HG02981 (cell line): ENCODE measurements around the gene ZCCHC2.

Experiments
- ATAC-seq: cut with Tn5 transposase; IDR thresholded peaks from one replicate; pipeline ENCODE4 v1.9.1; 2021; ENCODE audit warnings: mild to moderate bottlenecking, moderate library complexity; ENCODE audit not compliant: unreplicated experiment

Gene ZCCHC2

DNA sequence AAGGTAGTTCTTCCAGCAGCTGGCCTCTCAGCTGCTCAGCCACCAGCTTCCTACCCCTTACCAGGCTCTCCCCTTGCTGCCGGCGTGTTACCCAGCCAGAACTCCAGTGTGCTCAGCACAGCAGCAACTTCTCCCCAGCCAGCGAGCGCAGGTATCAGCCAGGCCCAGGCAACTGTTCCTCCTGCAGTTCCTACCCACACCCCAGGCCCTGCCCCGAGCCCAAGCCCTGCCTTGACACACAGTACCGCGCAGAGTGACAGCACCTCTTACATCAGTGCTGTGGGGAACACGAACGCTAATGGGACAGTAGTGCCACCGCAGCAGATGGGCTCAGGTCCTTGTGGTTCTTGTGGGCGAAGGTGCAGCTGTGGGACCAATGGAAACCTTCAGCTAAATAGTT, 52.0 kb downstream of the ZCCHC2 start:
- ATAC-seq, result no peak

DNA sequence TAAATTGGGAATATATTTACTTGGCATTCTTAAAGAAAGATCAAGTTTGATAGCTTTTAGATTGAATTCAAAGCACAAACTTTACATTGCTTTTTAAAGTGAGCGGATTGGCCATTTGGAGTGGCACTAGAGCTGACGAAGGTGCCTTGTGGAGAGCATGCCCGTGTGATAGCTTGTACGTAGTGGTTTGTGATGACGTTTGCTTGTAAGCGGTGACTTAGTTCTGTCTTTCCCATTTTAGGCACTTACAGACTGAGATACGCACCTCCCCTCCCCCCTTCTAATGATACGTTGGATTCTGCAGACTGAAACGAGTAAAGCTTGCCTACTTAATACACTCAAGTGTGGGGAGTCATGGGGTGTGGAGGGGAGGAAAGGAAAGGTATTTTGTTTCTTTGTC, 53.4 kb downstream of the ZCCHC2 start:
- no peak for ATAC-seq

DNA sequence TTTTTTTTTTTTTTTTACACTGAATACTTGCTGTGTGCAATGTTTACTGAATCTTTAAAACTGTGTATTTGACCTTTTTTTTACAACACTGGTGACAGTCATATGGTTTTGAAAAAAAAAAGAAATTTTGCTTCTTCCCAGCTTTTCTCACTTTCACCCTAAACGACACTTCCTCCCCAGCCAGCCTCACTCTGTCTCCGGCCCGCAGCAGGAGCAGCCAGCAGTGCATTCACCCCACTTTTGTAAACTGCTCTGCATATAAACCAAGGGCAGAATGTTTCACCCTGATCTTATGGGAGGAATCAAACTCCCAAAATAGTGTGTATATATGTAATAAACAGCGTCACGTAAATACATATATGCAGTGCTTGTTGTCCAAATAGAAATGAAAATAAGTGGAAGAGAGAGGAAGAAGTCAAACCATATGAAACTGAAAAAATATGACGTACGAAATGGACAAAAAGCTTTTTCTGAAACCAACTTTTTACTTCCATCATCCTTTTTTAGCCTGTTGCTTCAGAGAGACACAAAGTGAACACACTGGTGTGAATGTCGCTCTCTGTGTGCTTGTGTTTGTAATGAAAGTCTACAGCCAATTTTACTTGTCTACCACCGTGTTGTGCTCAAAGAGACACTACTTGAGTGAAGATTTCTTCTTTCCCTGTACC, 54.2 kb downstream of the ZCCHC2 start:
- ATAC-seq, result no peak

DNA sequence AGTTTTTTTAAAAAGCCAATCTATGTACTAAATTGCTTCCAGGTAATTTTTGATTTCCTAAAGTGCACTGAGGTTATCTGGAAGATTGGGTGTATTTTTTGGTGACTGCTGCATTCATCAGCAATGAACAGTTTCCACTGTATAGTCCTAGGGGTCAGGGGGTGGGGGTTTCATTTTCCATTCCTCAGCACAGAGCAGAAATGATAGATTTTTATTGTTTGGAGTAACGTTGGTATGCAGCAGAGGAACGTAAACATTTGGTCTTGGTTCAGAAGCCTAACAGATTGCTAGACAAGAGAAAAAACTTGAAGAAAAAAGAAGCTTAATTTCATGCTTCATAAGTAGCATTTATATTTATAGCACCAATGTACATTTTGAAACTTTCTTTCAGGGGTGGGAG, 54.9 kb downstream of the ZCCHC2 start:
- ATAC-seq, result no peak

DNA sequence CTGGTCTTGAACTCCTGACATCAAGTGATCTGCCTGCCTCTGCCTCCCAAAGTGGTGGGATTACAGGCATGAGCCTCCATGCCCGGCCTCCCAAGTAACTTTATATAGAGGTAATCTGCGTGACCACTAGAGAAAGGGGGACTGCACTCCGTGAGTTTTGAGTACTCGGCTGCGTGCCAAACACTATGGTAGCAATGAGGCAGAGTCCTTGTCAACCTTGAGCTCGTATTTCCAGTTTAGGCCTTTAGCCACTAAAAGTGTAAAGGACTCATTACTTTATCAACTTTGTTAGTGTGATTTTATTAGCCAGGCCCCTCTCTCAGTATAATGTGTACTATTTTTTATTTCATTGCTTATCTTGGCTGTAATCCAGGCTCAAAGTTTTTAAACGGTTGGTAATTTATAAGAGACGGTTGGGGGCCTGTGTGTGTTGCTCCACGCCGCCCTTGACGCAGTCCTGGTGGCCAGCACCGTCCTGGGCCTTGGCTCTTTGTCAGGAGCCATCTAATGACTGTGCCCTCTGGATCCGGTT, 56.2 kb downstream of the ZCCHC2 start:
- no peak for ATAC-seq

DNA sequence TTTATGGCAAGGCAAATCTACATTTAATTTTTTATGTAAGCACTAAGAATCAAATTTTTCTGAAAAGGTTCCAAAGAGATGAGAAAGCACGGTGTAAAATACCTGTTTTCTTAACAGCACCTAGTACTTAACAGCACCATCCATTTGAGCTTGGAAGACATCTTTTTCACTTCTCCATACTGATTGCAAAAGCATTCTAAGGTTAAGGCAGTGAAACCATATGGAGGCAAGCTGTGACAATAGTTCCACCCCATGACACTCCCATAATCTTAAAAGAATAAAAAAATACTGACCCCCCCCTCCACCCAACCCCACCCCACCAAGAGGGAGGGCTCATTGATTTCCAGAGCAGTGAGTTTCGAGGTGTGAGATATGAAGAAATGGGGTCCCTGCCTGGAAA, 60.6 kb downstream of the ZCCHC2 start:
- ATAC-seq, result no peak

DNA sequence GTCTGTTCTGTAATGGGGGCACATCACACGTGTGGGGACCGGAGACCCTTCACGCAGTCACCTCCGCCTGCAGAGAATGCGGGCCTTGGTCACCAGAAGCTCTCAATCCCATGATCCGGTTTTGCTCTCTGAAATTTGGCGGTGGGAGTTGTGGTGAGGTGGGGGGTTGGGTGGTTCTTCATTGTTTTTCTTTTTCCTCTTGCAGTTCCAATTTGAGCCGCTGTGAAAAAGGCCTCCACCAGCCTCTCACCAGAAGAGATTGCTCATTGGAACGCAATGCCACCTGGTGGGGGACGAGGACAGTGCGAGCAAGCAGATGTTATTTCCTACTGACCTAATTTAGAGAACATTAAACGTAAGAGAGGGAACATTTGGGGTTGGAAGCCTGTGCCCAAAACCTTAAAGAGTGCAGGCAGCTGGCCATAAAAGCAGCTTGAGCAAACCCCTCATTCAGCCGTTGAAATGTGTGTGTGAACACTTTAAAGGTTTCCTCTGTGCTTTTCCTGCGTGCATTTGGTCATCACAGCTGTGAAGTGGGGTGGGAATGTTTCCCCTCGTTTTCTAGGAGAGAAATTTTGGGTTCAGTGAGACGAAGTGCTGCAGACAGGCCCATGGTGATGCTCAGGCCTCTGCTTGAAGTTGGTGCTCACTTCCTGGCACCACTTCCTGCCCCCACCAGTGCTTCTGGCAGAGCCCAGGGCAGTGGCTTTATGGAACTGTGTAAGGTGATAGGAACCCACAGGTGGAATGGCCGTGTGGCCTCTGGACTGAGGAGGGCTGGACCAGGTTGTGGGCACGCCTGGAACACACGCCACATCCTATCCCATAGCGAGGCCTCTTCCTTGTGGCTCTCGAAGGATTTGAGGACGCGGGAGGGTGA, 61.7 kb downstream of the ZCCHC2 start:
- peak; percentile 84 for ATAC-seq

DNA sequence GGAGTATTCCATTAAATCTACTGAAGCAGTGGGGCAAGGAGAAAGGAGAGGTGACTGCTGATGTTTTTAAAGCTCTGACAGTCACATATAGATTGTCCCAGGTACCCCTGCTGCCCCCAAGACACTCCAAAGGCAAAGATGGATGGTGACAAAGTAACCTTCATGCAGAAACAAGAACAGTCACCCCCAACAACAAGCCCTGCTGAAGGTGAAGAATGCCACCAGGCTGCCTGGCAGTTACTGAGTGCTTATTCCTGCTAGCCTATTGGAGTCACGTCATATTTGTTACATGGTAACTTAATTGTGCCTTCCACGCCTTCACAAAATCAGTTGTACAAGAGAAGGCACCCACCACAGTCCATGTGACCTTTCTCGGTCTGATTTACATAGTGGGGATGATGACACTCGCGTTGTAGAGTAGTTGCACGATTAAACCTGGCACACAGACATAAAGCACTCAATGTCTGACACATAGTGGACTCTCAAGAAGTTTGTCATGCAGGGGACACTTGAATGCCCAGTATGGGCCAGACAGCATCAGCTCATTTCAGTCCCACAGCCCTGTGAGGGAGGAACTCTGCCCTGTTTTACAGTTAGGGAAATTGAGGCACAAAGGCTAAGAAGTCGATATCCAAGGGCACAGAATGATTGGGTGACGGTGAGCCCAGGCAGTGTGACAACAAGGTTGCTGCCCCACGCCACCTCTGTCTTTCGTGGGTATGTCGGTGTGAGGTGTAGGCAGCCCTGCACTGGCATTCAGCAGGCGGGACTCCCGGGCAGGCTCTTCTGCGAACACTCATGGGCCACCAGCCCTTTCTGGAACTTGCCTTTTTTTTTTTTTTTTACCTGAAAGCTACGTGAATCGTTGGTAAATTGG, 62.7 kb downstream of the ZCCHC2 start:
- peak; percentile 21 for ATAC-seq

DNA sequence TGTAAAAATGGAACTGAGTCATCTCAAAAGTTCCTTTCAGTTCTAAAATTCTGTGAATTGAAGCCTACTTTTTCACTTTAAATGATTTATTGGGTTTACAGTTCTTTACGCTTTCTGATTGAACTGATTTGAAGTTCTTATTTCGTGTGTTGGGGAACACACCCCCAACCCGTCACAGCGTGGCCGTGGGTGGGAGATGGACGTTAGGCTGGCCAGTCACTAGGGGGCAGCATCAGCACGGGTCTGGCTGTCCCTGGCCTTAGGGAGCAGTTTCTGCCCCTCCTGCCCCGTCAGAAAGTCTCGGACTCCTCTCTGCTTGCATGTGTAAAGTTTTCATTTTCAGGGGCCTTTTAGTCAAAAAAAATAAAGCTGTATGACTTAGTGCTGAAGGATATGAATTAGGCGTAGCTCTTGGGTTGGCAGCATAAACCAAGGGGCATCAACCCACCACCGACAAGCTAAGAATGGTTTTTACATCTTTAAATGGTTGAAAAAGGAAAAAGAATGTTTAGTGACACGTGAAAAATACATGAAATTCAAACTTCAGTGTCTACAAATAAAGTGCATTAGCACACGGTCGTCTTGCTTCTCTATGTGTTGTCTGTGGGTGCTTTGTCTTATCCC, 63.4 kb downstream of the ZCCHC2 start:
- ATAC-seq, result peak; percentile 65

DNA sequence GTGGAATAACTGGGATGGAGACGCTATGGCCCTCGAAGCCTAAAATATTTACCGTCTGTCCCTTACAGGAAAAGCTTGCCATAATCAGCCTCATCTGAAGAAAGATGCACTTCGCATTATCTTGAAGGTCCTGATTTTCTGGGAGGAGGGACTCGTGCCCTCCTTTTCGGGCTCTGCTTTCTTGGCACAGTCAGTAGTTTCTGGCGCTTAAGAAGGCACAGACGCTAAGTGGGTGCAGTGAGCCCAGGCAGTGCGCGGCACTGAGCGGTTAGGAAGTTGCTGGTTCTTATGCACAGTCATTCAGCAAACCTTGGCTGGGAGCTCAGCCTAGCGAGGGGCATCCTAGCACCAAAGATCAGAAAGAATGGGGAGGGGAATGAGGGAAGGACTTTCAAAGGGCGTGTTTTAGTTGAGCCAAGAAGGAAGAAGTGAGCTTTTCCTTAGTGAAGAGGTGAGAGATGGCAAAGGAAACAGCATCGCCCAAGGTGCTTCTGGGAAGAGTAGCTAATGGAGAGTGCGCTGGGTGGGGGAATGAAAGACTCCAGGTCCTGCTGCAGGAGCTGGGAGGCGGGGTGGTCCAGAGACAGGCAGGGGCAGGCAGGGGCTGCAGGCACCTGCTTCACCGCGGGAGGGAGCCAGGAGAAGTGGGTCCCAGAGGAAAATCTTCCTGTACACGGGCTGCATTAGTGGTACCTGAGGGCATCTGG, 64.1 kb downstream of the ZCCHC2 start:
- no peak for ATAC-seq

DNA sequence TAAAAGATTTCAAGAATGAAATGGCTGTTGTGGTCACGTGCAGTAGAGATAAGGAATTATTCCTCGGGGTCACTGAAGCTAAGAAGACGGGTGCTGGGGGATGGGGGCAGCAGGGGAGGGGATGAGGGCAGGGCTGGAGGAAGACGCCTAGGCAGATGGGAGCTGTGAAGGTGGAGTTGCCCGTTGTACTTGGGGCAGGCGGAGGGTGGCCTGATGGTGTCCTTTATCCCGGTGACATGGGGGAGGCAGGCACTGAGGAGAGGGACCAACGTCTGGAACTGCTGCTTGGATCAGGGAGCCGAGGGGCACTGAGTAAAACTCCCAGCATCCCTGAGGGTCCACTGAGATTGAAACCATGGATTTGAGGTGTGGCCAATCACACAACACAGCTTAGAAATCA, 64.9 kb downstream of the ZCCHC2 start:
- no peak for ATAC-seq

DNA sequence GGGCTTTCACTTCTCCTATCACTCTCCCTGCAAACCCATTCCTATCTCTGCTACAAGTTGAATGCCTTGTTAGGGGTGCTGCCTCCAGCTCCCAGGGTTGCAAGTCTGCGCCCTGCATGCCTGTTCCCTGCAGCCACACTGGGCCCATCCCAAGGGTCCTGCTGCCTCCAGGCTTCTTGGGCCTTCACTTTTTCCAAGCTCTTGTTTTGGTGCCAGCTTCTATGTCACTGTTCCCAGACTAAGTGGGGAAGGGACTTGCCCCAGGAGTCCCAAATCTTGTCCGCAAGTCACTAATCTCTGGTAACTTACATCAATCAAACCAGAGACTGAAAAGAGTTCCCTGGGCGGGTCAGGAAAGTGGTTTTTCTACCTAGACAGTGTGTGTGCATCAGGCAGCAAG, 65.4 kb downstream of the ZCCHC2 start:
- ATAC-seq, result no peak

DNA sequence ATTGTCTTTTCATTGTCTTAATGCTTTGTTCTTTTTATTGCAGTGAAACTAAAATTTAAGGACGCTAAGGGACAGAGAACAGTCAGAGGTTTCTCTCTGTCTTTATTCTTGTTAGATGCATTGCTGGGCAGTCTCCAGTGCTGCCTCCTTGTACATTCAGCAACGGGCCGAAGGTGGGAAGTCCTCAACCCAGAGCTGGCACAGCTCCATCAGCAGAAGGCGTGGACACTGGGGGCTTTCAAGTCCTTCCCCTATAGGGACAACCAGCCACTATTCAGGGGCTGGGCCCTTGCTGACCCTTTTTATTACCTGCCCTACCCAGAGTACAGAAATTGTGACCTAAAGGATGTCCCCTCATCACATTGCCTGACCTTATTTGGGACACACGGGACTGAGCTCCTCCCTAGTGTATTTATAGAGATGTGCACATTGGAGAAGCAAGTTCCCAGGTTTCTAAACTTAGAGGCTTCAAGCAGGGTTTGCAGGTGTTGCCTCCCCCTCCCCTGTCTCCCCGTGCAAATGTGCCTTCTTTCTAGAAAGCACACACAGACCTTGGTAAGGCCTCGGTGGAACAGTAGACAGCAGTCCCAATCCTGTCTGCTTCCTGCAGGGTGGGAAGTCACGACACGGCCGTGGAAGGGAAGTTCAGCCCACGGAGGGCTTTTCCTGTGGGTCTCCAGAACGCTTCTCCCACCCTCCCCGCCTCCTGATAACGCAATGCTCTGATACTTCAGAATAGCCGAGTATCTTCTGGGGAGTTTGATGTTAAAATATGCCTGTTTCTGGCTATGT, 68.2 kb downstream of the ZCCHC2 start:
- ATAC-seq, result no peak

DNA sequence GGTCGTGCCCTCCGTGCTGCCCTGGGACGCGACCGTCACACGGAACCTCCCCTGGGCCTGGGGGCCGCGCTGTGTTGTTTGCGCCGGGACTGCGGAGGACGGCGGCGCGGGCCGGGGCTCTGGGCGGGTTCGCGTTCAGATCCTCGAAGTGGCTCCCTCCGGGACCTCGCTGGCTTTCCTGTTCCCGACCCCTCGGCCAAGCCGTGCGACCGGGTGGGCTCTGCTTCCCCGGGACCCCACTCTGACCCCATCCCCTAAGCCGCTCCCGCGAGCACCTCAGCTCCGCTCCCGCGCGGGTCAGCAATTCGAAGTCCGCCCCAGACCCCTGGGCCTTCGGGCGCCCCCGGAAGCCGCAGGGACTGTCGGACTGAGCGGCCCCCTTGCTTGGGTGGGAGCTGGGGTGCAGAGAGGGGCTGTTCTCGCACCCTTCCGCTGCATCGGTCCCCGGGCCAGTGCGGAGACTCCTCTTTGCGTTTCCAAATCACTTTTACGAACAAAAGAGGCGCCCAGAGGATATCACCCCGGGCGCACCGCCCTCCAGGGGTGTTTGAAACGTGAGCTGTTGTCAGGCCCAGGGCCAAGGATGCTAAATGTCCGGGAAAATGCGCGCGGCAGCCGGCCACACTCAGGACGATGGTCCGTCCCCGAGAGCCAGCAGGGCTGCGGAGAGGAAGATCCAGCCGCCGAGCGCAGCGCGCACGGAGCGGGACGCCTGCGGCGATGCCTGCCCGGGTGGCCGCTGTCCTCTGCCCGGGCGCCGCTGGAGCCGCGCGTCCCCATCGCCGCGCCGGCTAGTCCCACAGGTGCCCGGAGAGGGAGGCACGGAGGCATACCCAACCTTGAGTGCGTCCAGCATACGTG, 73.5 kb downstream of the ZCCHC2 start:
- no peak for ATAC-seq

DNA sequence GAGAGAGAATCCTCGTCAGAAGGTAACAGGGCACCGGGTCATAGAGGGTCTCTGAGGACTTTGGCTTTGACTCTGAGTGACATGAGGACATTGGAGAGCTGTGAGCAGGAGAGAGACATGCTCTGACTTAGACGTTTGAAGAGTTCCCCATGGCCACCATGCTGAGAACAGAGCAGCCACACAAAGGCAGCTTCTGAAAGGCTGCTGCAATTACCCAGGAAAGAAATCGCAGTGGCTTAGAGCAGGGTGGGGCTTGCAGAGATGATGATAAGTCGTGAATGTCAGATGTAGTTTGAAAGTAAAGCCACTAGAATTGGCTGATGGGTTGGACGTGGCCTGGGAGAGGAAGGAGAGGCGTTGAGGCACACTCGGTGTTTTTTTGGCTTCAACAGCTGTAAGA, 79.0 kb downstream of the ZCCHC2 start:
- no peak for ATAC-seq

DNA sequence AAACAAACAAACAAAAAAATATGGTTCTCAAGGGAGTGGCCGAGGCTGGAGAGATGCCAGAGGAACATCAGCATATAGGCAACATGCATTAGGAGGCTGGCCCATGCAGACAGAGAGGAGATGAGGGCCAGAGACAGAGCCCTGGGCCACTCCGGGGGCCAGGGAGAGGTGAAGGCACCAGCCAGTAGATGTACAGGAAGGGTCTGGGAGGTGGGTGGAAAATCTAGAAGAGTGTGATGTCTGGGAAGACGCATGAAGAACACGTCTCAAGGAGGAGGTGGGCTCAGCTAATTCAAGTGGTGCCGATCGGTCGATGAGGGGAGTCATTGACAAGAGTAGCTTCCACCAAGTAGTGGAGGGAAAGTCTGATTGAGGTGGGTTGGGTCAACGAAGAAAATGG, 79.9 kb downstream of the ZCCHC2 start:
- no peak for ATAC-seq

DNA sequence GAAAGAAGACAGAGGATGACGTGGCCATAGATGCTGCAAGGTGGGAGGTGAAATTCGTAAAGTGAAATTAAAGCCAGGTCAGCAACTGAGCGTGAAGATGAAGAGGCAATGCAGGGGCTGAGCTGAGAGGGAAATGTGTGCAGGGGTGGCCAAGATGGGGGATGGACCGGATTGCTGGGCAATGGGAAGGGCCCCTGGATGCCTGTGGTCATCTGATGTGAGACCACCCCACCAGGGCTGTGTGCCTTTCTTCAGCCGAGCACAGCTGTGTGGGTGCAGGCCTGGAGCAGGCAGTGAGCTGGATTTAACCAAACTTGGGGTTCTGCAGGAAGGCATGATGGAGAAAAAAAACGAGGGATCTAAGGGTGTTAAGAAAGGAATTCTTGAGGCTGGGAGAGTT, 80.4 kb downstream of the ZCCHC2 start:
- ATAC-seq, result no peak

DNA sequence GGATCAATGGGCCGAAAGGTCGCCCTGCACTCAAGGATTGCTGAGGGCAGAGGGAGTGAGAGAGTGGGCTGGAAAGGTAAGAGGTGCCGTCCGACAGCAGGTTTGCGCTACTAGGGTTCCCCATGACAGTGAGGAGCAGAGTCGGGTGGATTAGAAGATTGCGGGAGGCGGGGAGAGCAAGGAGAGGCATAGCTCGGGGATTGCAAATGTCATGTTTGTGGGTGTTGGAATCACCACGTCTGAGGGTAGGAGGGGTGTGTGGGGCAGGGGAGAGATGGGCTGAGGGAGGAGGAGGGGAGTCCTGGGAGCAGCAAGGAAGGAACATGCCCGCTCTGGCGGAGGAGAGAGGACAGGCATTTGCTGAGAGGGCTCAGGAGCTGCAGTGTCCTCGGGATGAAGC, 81.2 kb downstream of the ZCCHC2 start:
- ATAC-seq, result no peak
